Neural cell (in vitro differentiated cells): ENCODE measurements around the gene PLXNA3. TPM values are rescaled to one million over a fixed set of nuclear protein-coding genes. Genes with fewer than 3 reads are reported as not detected.

ENCODE experiments used
- H2AFZ ChIP-seq: fragments of 200-600, 300-800 bp; sonication (generic), shearing (Covaris generic); 2 replicates; pipeline ENCODE4 v1.6.0; 2014; ENCODE audit warnings: low read depth, mild to moderate bottlenecking, antibody characterized with exemption, low read length, moderate library complexity
- H3F3A ChIP-seq: fragments of 200-600 bp; shearing (Covaris generic); 2 replicates; pipeline ENCODE4 v1.6.1; 2016; ENCODE audit warnings: mild to moderate bottlenecking, moderate library complexity, mixed read lengths, antibody characterized with exemption, low read length; ENCODE audit not compliant: insufficient read depth, poor library complexity, severe bottlenecking
- H3K27ac ChIP-seq: fragments of 200-600, 300-800 bp; sonication (generic), shearing (Covaris generic); 2 replicates; pipeline ENCODE4 v1.5.1; 2014; ENCODE audit warnings: mild to moderate bottlenecking, low read length, moderate library complexity
- H3K27me3 ChIP-seq: fragments of 300-800, 200-600 bp; sonication (generic), shearing (Covaris generic); 2 replicates; pipeline ENCODE4 v1.6.0; 2014; ENCODE audit warnings: mild to moderate bottlenecking, low read depth, low read length, moderate library complexity; ENCODE audit not compliant: insufficient read depth
- H3K36me3 ChIP-seq: fragments of 300-800, 200-600 bp; sonication (generic), shearing (Covaris generic); 2 replicates; pipeline ENCODE4 v1.5.1; 2014; ENCODE audit warnings: mild to moderate bottlenecking, antibody characterized with exemption, low read length, moderate library complexity; ENCODE audit not compliant: insufficient read depth
- H3K4me2 ChIP-seq: fragments of 300-800, 200-600 bp; sonication (generic), shearing (Covaris generic); 2 replicates; pipeline ENCODE4 v1.6.0; 2014; ENCODE audit warnings: mild to moderate bottlenecking, low read length
- H3K4me3 ChIP-seq: fragments of 300-800, 200-600 bp; sonication (generic), shearing (Covaris generic); 2 replicates; pipeline ENCODE4 v1.5.1; 2014; ENCODE audit warnings: mild to moderate bottlenecking, low read length, moderate library complexity
- H3K79me2 ChIP-seq: fragments of 200-600 bp; shearing (Covaris generic); replicated peaks from 2 replicates; pipeline ENCODE4 v1.6.0; 2014; ENCODE audit warnings: mild to moderate bottlenecking, low read length, moderate library complexity; ENCODE audit not compliant: insufficient read depth
- H3K9ac ChIP-seq: fragments of 300-800, 200-600 bp; sonication (generic), shearing (Covaris generic); 2 replicates; pipeline ENCODE4 v1.6.1; 2016; ENCODE audit warnings: mild to moderate bottlenecking, low read length, mixed read lengths
- H3K9me2 ChIP-seq: fragments of 200-600 bp; shearing (Covaris generic); 2 replicates; pipeline ENCODE4 v1.6.1; 2016; ENCODE audit warnings: mild to moderate bottlenecking, low read length, mixed read lengths; ENCODE audit not compliant: insufficient read depth
- H3K9me3 ChIP-seq: fragments of 200-600, 300-800 bp; sonication (generic), shearing (Covaris generic); 2 replicates; pipeline ENCODE4 v1.6.1; 2016; ENCODE audit warnings: mild to moderate bottlenecking, mixed run types, low read length, moderate library complexity, mixed read lengths
- H4K20me1 ChIP-seq: fragments of 200-600 bp; shearing (Covaris generic); 2 replicates; pipeline ENCODE4 v1.6.1; 2016; ENCODE audit warnings: mild to moderate bottlenecking, mixed run types; ENCODE audit not compliant: insufficient read depth
- EP300 ChIP-seq: fragments of 450-650 bp; conservative IDR thresholded peaks from 2 replicates; pipeline ENCODE4 v1.6.1; 2014; ENCODE audit warnings: antibody characterized with exemption, mild to moderate bottlenecking, moderate library complexity; ENCODE audit not compliant: poor library complexity, severe bottlenecking
- EZH2 ChIP-seq: fragments of 200-600, 300-800 bp; shearing (Covaris generic), sonication (generic); IDR thresholded peaks from 2 replicates; pipeline ENCODE4 v1.6.1; 2014; ENCODE audit warnings: antibody characterized with exemption, low read length, borderline replicate concordance, mild to moderate bottlenecking; ENCODE audit not compliant: insufficient read depth, poor library complexity, severe bottlenecking
- MXI1 ChIP-seq: fragments of 450-650 bp; conservative IDR thresholded peaks from 2 replicates; pipeline ENCODE4 v1.6.1; 2014; ENCODE audit warnings: antibody characterized with exemption, mild to moderate bottlenecking; ENCODE audit not compliant: poor library complexity, severe bottlenecking
- POLR2AphosphoS5 ChIP-seq: IDR thresholded peaks from 2 replicates; pipeline ENCODE4 v1.6.1; 2012
- RAD21 ChIP-seq: fragments of 450-650 bp; conservative IDR thresholded peaks from 2 replicates; pipeline ENCODE4 v1.6.1; 2014; ENCODE audit warnings: antibody characterized with exemption, mild to moderate bottlenecking, moderate library complexity
- SMC3 ChIP-seq: fragments of 450-650 bp; conservative IDR thresholded peaks from 2 replicates; pipeline ENCODE4 v1.6.1; 2014; ENCODE audit warnings: antibody characterized with exemption, mild to moderate bottlenecking, moderate library complexity; ENCODE audit not compliant: poor library complexity
- TAF1 ChIP-seq: IDR thresholded peaks from 2 replicates; pipeline ENCODE4 v1.6.1; 2012; ENCODE audit warnings: low read depth
- polyA plus RNA-seq: library from polyadenylated mRNA; depleted of rRNA; stranded (reverse); fragments of >200 nt; gene quantifications from 2 replicates; pipeline ENCODE4 v1.2.3, GENCODE V29; 2014
- TF ChIP-seq, protein P1 (sequence below): IDR thresholded peaks from 2 replicates; pipeline ENCODE4 v1.6.1; 2012; ENCODE audit warnings: borderline replicate concordance
- TF ChIP-seq, protein P2 (sequence below): fragments of 450-650 bp; IDR thresholded peaks from 2 replicates; pipeline ENCODE4 v1.5.1; 2014; ENCODE audit warnings: antibody characterized with exemption, mild to moderate bottlenecking, moderate library complexity; ENCODE audit not compliant: poor library complexity, severe bottlenecking

Gene PLXNA3
- polyA plus RNA-seq, 1 donor from 2014 or later: 17.2 TPM

DNA sequence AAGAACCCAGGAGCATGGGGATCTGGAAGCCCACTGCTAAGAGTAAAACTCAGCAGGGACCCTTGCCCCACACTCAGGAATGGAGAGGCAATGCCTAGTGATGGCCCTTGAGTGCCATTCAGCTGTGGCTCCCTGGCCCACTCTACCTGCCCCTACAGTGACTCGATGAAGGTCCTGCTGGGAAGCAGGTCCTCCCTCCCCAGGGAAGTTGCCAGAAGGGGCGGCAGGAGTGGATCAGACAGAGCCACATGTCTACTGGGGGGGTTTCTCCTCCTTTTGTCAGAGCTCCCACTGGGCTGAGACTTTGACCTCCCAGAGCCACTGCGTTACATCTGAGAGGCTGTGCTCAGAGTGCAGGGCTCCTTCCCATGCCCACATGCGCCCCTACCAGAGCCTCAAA, 31.1 kb downstream of the PLXNA3 start:
- Histone ChIP-seq H3K9me2 (no peaks in the 10 kb centered on the region), H3K9me3 (no peaks in the 10 kb centered on the region), H3K4me3 (peak overlapping the region; percentile 67), H3K27me3 (no peaks in the 10 kb centered on the region), H4K20me1 (no peaks in the 10 kb centered on the region), H3F3A (no peaks in the 10 kb centered on the region), H3K4me2 (no peak overlapping the region), H3K36me3 (no peaks in the 10 kb centered on the region), H3K9ac (no peak overlapping the region), H3K79me2 (no peaks in the 10 kb centered on the region), H3K27ac (no peak overlapping the region), H2AFZ (no peak overlapping the region)
- TF ChIP-seq RAD21 (no peak), EZH2 (no peak), SMC3 (no peak), MXI1 (no peak)
- TF ChIP-seq, protein P1, sequence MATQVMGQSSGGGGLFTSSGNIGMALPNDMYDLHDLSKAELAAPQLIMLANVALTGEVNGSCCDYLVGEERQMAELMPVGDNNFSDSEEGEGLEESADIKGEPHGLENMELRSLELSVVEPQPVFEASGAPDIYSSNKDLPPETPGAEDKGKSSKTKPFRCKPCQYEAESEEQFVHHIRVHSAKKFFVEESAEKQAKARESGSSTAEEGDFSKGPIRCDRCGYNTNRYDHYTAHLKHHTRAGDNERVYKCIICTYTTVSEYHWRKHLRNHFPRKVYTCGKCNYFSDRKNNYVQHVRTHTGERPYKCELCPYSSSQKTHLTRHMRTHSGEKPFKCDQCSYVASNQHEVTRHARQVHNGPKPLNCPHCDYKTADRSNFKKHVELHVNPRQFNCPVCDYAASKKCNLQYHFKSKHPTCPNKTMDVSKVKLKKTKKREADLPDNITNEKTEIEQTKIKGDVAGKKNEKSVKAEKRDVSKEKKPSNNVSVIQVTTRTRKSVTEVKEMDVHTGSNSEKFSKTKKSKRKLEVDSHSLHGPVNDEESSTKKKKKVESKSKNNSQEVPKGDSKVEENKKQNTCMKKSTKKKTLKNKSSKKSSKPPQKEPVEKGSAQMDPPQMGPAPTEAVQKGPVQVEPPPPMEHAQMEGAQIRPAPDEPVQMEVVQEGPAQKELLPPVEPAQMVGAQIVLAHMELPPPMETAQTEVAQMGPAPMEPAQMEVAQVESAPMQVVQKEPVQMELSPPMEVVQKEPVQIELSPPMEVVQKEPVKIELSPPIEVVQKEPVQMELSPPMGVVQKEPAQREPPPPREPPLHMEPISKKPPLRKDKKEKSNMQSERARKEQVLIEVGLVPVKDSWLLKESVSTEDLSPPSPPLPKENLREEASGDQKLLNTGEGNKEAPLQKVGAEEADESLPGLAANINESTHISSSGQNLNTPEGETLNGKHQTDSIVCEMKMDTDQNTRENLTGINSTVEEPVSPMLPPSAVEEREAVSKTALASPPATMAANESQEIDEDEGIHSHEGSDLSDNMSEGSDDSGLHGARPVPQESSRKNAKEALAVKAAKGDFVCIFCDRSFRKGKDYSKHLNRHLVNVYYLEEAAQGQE: no peak
- TF ChIP-seq, protein P2, sequence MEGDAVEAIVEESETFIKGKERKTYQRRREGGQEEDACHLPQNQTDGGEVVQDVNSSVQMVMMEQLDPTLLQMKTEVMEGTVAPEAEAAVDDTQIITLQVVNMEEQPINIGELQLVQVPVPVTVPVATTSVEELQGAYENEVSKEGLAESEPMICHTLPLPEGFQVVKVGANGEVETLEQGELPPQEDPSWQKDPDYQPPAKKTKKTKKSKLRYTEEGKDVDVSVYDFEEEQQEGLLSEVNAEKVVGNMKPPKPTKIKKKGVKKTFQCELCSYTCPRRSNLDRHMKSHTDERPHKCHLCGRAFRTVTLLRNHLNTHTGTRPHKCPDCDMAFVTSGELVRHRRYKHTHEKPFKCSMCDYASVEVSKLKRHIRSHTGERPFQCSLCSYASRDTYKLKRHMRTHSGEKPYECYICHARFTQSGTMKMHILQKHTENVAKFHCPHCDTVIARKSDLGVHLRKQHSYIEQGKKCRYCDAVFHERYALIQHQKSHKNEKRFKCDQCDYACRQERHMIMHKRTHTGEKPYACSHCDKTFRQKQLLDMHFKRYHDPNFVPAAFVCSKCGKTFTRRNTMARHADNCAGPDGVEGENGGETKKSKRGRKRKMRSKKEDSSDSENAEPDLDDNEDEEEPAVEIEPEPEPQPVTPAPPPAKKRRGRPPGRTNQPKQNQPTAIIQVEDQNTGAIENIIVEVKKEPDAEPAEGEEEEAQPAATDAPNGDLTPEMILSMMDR: no peak

DNA sequence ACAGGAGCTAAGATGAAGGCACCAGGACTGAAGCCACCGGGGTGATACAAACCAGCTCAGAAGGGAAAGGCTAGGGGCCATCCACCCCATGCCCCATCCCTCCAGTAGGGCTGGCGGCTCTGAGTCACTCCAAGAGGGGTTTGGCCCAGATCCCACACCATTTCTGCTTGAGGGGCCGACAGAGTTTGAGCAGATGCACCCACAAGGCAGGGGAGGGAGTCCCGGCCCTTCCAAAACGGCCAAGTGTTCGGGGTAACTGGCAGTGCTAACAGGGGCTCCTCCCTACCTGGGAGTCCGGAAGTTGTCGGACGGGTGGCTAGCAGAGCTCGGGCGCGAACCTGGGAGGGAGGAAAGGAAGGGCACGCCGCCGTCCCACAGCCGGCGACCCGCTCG, 31.9 kb downstream of the PLXNA3 start:
- no peaks in the 10 kb centered on the region for H4K20me1 ChIP-seq
- H3K79me2 ChIP-seq: no peaks in the 10 kb centered on the region
- H3K4me3 ChIP-seq: peak overlapping the region; percentile 67
- no peaks in the 10 kb centered on the region for H3K27me3 ChIP-seq
- H3K27ac ChIP-seq: peak overlapping the region; percentile 45
- H3K9me3 ChIP-seq: no peaks in the 10 kb centered on the region
- H3K9ac ChIP-seq: peak overlapping the region; percentile 74
- peak overlapping the region; percentile 8 for H2AFZ ChIP-seq
- no peak for TF ChIP-seq RAD21
- no peak for TF ChIP-seq EZH2
- no peak for TF ChIP-seq SMC3
- TF ChIP-seq TAF1: no peak
- no peak for TF ChIP-seq MXI1
- no peak for TF ChIP-seq EP300
- TF ChIP-seq, protein P1: no peak
- no peak for TF ChIP-seq POLR2AphosphoS5
- TF ChIP-seq, protein P2: no peak
- H3K9me2 ChIP-seq: no peaks in the 10 kb centered on the region
- H3K36me3 ChIP-seq: no peaks in the 10 kb centered on the region
- H3F3A ChIP-seq: no peaks in the 10 kb centered on the region
- H3K4me2 ChIP-seq: peak overlapping the region; percentile 25
